ENCODE measurements around the gene GSTM1.
A peak's percentile ranks its signal among the peaks of the same experiment; 100 is the strongest.
"Not testable (repeated sequence)": the region's sequence is repeated elsewhere in the genome, so short reads cannot be mapped to it uniquely, and the experiment has no call there.

The GSTM1 gene

GRCh38 chr1:109697861-109698260 lies 10.2 kb downstream of the GSTM1 start:
- DNase-seq (ENCODE audit: low spot score): not testable (repeated sequence)

- not testable (repeated sequence) for DNase-seq (ENCODE audit: low spot score)
These were observed 15.3 kb downstream of the GSTM1 start for GRCh38 chr1:109702940-109703339.

GRCh38 chr1:109704173-109704572 lies 16.6 kb downstream of the GSTM1 start:
- DNase-seq (ENCODE audit: low spot score): no peak

- no peak for DNase-seq (ENCODE audit: low spot score)
These were observed 17.8 kb downstream of the GSTM1 start for GRCh38 chr1:109705411-109705810.

GRCh38 chr1:109708949-109709348 lies 21.3 kb downstream of the GSTM1 start:
- DNase-seq (ENCODE audit: low spot score): not testable (repeated sequence)

- not testable (repeated sequence) for DNase-seq (ENCODE audit: low spot score)
These were observed 22.2 kb downstream of the GSTM1 start for GRCh38 chr1:109709822-109710221.

- peak; percentile 0 for DNase-seq (ENCODE audit: low spot score)
These were observed 24.1 kb downstream of the GSTM1 start, which contains the start of gene GSTM5 for GRCh38 chr1:109711593-109712320. Gene GSTM5, plus strand, starts transcription at chr1:109712251. Its CDS starts 62 bp downstream, at chr1:109712313.

- DNase-seq (ENCODE audit: low spot score): peak; percentile 1
These were observed 24.8 kb downstream of the GSTM1 start for GRCh38 chr1:109712321-109712864.

GRCh38 chr1:109713636-109714035 lies 26.0 kb downstream of the GSTM1 start:
- peak; percentile 0 for DNase-seq (ENCODE audit: low spot score)

- DNase-seq (ENCODE audit: low spot score): peak; percentile 0
These were observed 27.2 kb downstream of the GSTM1 start for GRCh38 chr1:109714661-109715372.

- DNase-seq (ENCODE audit: low spot score): no peak
These were observed 28.5 kb downstream of the GSTM1 start for GRCh38 chr1:109716121-109716520.

- DNase-seq (ENCODE audit: low spot score): no peak
These were observed 29.0 kb downstream of the GSTM1 start for GRCh38 chr1:109716570-109717090.

- DNase-seq (ENCODE audit: low spot score): no peak
These were observed 30.1 kb downstream of the GSTM1 start for GRCh38 chr1:109717729-109718128.

- DNase-seq (ENCODE audit: low spot score): no peak
These were observed 30.9 kb downstream of the GSTM1 start for GRCh38 chr1:109718495-109718894.

GRCh38 chr1:109719337-109719837 lies 31.8 kb downstream of the GSTM1 start:
- DNase-seq (ENCODE audit: low spot score): no peak

- DNase-seq (ENCODE audit: low spot score): no peak
These were observed 33.4 kb downstream of the GSTM1 start for GRCh38 chr1:109721042-109721441.

GRCh38 chr1:109721971-109722370 lies 34.4 kb downstream of the GSTM1 start:
- no peak for DNase-seq (ENCODE audit: low spot score)

- DNase-seq (ENCODE audit: low spot score): no peak
These were observed 35.5 kb downstream of the GSTM1 start for GRCh38 chr1:109722908-109723691.

GRCh38 chr1:109724933-109725332 lies 37.3 kb downstream of the GSTM1 start:
- DNase-seq (ENCODE audit: low spot score): no peak

- no peak for DNase-seq (ENCODE audit: low spot score)
These were observed 37.9 kb downstream of the GSTM1 start for GRCh38 chr1:109725510-109725909.

GRCh38 chr1:109726007-109726406 lies 38.4 kb downstream of the GSTM1 start:
- no peak for DNase-seq (ENCODE audit: low spot score)

All from germinal center (tissue), 1 donor.